Measurements from ENCODE around the gene GP1BA. TPM values are rescaled to one million over a fixed set of nuclear protein-coding genes. Genes with fewer than 3 reads are reported as not detected.

The GP1BA gene
- total and polyA plus RNA-seq, 2 of the 8 experiments (the other 6 are each of a cell fraction or from before 2014, with no cell fraction given): not detected

DNA sequence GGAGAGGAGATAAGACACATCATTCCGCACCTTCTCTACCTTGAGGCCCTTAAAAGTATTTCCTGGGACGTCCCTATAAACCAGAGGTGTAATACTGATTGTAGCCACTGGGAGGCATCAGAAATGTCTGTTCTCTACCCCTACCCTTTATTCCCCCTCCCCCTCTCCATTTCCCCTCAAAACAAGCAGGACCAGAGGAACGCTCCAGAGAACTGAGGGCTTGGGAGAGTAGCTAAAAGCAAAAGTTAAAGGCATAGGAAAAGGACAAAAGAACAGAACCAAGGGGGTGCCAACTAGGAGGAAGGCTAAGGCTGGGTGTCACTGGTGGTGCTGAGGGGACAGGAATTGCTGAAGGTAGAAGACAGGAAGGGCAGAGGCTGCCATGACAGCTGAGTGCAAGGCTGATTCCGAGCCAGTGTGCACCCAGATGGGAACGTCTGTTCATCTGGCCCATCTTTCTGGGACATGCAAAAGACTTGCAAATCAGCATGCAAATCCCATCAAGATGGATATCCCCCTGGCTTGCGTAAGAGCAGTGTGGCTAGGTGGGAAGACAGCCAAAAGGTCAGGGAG is 48.7 kb downstream of the GP1BA start:
- Histone ChIP-seq H3K27ac (ENCODE audit: low read depth, low read length) (no peak overlapping the region), H3K18ac (ENCODE audit: extremely low read depth, low read length) (0 out of 2 replicates have a peak overlapping the region, but pooled peaks have one; percentile 36), H4K20me1 (replicated peaks in 1 of 2; ENCODE audit: control insufficient read depth in 1 of 2, insufficient read depth in 2 of 2, low read length in 2 of 2) (peaks cover 0 to 2% of the 10 kb centered on the region in 2 experiments), H3K36me3 (ENCODE audit: control insufficient read depth in 2 of 4, insufficient read depth in 4 of 4, low read length in 3 of 4) (no peaks in the 10 kb centered on the region; a peak in 1 of 8 replicates), H3K4ac (replicated peaks; ENCODE audit: insufficient read length, low read depth, low read length) (no peak overlapping the region), H3K79me2 (ENCODE audit: control insufficient read depth in 1 of 2, insufficient read depth in 2 of 2, low read length in 2 of 2) (no peaks in the 10 kb centered on the region), H3K4me2 (ENCODE audit: insufficient read depth in 1 of 2, low read depth in 2 of 2, low read length in 2 of 2) (no peak overlapping the region; a peak in 1 of 4 replicates), H3K9me3 (ENCODE audit: insufficient read depth in 2 of 2, low read depth in 1 of 2, low read length in 1 of 2) (no peaks in the 10 kb centered on the region), H3K9ac (replicated peaks in 1 of 4; ENCODE audit: extremely low read depth in 1 of 4, low read depth in 3 of 4, low read length in 3 of 4) (no peak overlapping the region; a peak in 1 of 7 replicates), H3K79me1 (ENCODE audit: low read depth, low read length) (no peaks in the 10 kb centered on the region), H3K23me2 (ENCODE audit: low read depth, low read length) (peaks cover 2% of the 10 kb centered on the region; the same call in 1 of the 2 replicates), H2BK120ac (replicated peaks; ENCODE audit: low read depth, low read length) (no peak overlapping the region), H4K8ac (ENCODE audit: extremely low read depth, insufficient read depth, low read length) (no peak overlapping the region), H3K4me3 (ENCODE audit: extremely low read depth in 1 of 4, insufficient read depth in 2 of 4, low read depth in 3 of 4, low read length in 4 of 4) (no peak overlapping the region), H3K23ac (ENCODE audit: insufficient read length) (no peak overlapping the region), H3K56ac (replicated peaks; ENCODE audit: insufficient read length, low read depth, low read length) (no peak overlapping the region), H2AK5ac (ENCODE audit: low read depth, low read length) (no peak overlapping the region), H2BK15ac (ENCODE audit: low read length) (0 out of 2 replicates have a peak overlapping the region, but pooled peaks have one; percentile 37), H2BK5ac (ENCODE audit: low read depth, low read length) (0 out of 2 replicates have a peak overlapping the region, but pooled peaks have one; percentile 56), H2AFZ (ENCODE audit: low read length) (no peak overlapping the region), H3K4me1 (replicated peaks in 1 of 4; ENCODE audit: control insufficient read depth in 3 of 4, insufficient read depth in 4 of 4, low read length in 3 of 4) (peaks cover 0 to 4% (median 3%) of the 10 kb centered on the region in 4 experiments; a peak in 3 of 7 replicates), H4K91ac (replicated peaks; ENCODE audit: insufficient read length, low read length) (no peak overlapping the region), H3K14ac (ENCODE audit: insufficient read length) (no peak overlapping the region), H4K5ac (ENCODE audit: insufficient read length, low read depth, low read length) (no peak overlapping the region), H2BK12ac (ENCODE audit: low read depth, low read length) (no peak overlapping the region), H3K27me3 (replicated peaks in 1 of 4; ENCODE audit: control insufficient read depth in 3 of 4, extremely low read depth in 1 of 4, insufficient read depth in 3 of 4, low read length in 3 of 4) (peaks cover 0 to 20% (median 18%) of the 10 kb centered on the region in 4 experiments; a peak in 6 of 7 replicates), H2BK20ac (ENCODE audit: low read length) (no peak overlapping the region)
- peak in 1 of 2 experiments; percentile 73 for DNase-seq (ENCODE audit: low read depth in 1 of 2, low spot score in 2 of 2)
- TF ChIP-seq SIN3A (conservative IDR thresholded peaks at IDR 0.05 in 1 of 2, IDR thresholded peaks at IDR 0.05 in 1 of 2; ENCODE audit: low read depth in 1 of 2, low read length in 2 of 2): 0 out of 4 replicates have a peak, but pooled peaks of 1 of the 2 experiments have one; percentile 18
- TF ChIP-seq SRF (IDR thresholded peaks at IDR 0.05; ENCODE audit: low read depth, low read length): 0 out of 2 replicates have a peak, but pooled peaks have one; percentile 9
- no peak for TF ChIP-seq CREB1 (IDR thresholded peaks at IDR 0.05)
- TF ChIP-seq RAD21 (IDR thresholded peaks at IDR 0.05 in 1 of 2, conservative IDR thresholded peaks at IDR 0.05 in 1 of 2; ENCODE audit: low read depth in 2 of 2, low read length in 2 of 2): peak; percentile 61 to 69
- peak in 2 of 3 experiments; percentile 63 to 80; a peak in 3 of 4 replicates for TF ChIP-seq CTCF (IDR thresholded peaks at IDR 0.05; ENCODE audit: control extremely low read depth in 1 of 3, insufficient read depth in 1 of 3, low read depth in 1 of 3, low read length in 3 of 3)
- TF ChIP-seq, protein P1, sequence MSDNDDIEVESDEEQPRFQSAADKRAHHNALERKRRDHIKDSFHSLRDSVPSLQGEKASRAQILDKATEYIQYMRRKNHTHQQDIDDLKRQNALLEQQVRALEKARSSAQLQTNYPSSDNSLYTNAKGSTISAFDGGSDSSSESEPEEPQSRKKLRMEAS (IDR thresholded peaks at IDR 0.05): no peak
- ChIA-PET POLR2A (ENCODE audit: partially characterized antibody) (interaction anchor here (0.6 to 6.1 kb wide), 11 partner anchors 8 to 98 kb away, joined by 3 to 62 read pairs (median 6); partner anchors contain the start of genes INCA1, KIF1C, PFN1 and RNF167), CTCF (ENCODE audit: partially characterized antibody) (interaction anchor here (0.6 to 4.7 kb wide), 27 partner anchors 9 to 670 kb away, joined by 3 to 43 read pairs (median 5); partner anchors contain the start of genes C17orf107, CAMTA2, INCA1 and KIF1C)
- 63% methylated on average over 5 of the region's 6 CpGs; no CpG with 5 or more reads in 1 of the 2 experiments for WGBS, 2 experiments (ENCODE audit: extremely low coverage in 1 of 2, insufficient coverage in 1 of 2, insufficient read length in 1 of 2, insufficient replicate concordance in 2 of 2, low coverage in 1 of 2, low lambda C conversion rate in 2 of 2, missing lambda C conversion rate in 1 of 2)
- FAIRE-seq: peak; percentile 92
